PFSK-1 (cell line): ENCODE measurements around the gene SCMH1.

ENCODE experiments used
- FOXP2 ChIP-seq: optimal IDR thresholded peaks from 2 replicates; pipeline ENCODE3; 2011; ENCODE audit warnings: borderline replicate concordance, control low read depth, inconsistent platforms; ENCODE audit not compliant: insufficient read depth; ENCODE audit errors: extremely low read length, extremely low read depth
- POLR2AphosphoS5 ChIP-seq: IDR thresholded peaks from 2 replicates; pipeline ENCODE4 v1.6.1; 2012; ENCODE audit warnings: low read depth, mild to moderate bottlenecking, control low read depth, low read length, moderate library complexity
- REST ChIP-seq, 2 experiments: IDR thresholded peaks; 2 replicates each; pipeline versions ENCODE4 v1.6.1 to v1.8.0; 2011 to 2012; ENCODE audit warnings: low read depth in 2 of 2, low read length in 2 of 2, control low read depth in 1 of 2, inconsistent platforms in 1 of 2, mild to moderate bottlenecking in 1 of 2, moderate library complexity in 1 of 2; ENCODE audit not compliant: insufficient read depth in 1 of 2
- SIN3A ChIP-seq: IDR thresholded peaks from 2 replicates; pipeline ENCODE4 v1.6.1; 2012; ENCODE audit warnings: mild to moderate bottlenecking, low read length, moderate library complexity, borderline replicate concordance; ENCODE audit not compliant: insufficient read depth
- TAF1 ChIP-seq: IDR thresholded peaks from 2 replicates; pipeline ENCODE4 v1.6.1; 2012; ENCODE audit warnings: low read length, control low read depth, borderline replicate concordance; ENCODE audit not compliant: insufficient read depth

GRCh38 chr1:41241749-41242341, at the start of gene SCMH1:
- TF ChIP-seq POLR2AphosphoS5 (no peak), TAF1 (no peak), SIN3A (no peak), FOXP2 (no peak), REST (IDR thresholded peaks at IDR 0.05; ENCODE audit: insufficient read depth in 1 of 2, low read depth in 2 of 2, low read length in 2 of 2) (no peak)
